Measurements from ENCODE around the gene EPS15. TPM values are rescaled to one million over a fixed set of nuclear protein-coding genes. Genes with fewer than 3 reads are reported as not detected.

The EPS15 gene
- total and polyA plus RNA-seq, 4 experiments from 2014 or later = 39.2 to 92.3 (median 77.6) TPM

DNA sequence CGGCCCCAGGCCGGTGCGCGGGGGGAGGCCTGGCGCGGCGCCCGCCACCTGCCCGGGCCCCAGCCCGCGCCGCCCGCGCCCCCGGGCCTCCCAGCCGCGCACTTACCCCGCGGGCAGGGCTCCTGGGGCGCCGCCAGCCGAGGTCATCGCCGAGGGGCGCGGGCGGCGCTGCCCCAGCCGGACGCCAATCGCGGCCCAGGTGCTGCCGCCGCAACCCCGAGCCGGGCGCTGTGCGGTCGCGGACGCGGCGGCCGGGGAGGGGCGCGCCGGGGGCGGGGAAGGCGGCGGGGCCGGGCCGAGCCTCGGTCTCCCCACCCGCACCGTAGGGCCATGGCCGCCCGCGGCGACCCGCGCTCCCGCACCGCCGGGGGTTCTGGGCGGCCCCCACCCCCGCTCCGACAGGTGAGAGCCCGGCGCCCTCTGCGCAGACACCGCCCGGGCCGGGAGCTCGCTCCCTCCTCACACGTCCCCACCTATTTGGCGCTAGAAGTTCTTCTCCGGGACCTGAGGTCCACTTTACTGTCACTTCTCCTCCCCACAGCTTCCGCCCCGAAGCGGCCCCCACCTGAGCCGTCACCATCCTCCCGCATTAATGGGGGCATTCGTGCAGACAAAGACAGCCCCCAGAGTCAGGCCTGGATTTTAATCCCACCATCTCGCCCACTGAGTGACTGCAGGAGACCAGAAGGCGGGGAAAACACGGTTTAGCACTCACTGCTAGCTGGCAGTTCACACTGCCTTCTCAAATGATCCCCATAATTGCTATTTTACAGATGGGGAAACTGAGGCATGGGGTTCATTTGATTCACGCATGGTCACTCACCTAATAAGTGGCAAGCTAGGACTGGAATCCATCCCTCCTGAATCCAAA, 188.5 kb downstream of the EPS15 start, which contains the start of gene TTC39A:
TTC39A (minus strand) TSS at position 232 of the 871 bp plus-strand sequence; CDS start at position 147, 85 bp downstream.
- H3K9me3 ChIP-seq (ENCODE audit: control insufficient read depth in 1 of 2, low read length in 2 of 2) = no peaks in the 10 kb centered on the region
- peaks cover 14% of the 10 kb centered on the region for H3K27me3 ChIP-seq (ENCODE audit: insufficient read depth, low read length)
- H3K27me3 Mint-ChIP-seq = peaks cover 19 to 27% of the 10 kb centered on the region in 2 donors
- no peak within 1 kb of the TSS for H3K27ac ChIP-seq (ENCODE audit: low read depth, low read length)
- H3K4me3 Mint-ChIP-seq = peak within 1 kb of the TSS; percentile 72 to 90 (median 84)
- H3K4me3 ChIP-seq (ENCODE audit: low read length in 2 of 2) = no peak within 1 kb of the TSS
- no peak for DNase-seq
- H3K9me3 Mint-ChIP-seq = peaks cover 0 to 3% (median 0%) of the 10 kb centered on the region in 8 donors
- H3K36me3 Mint-ChIP-seq = peaks cover 2% of the 10 kb centered on the region in 2 donors
- intact Hi-C loops (cut with micrococcal nuclease) = no loop called here
- H3K36me3 ChIP-seq (ENCODE audit: insufficient read depth, low read length) = no peaks in the 10 kb centered on the region
- H3K27ac Mint-ChIP-seq = peak within 1 kb of the TSS in 1 of 7 donors; percentile 64
- H3K4me1 Mint-ChIP-seq = peaks cover 3 to 13% (median 8%) of the 10 kb centered on the region in 4 donors
- CTCF ChIA-PET (ENCODE audit: partially characterized antibody) = no interaction called here
- peaks cover 5% of the 10 kb centered on the region for H3K4me1 ChIP-seq (ENCODE audit: insufficient read depth, low read length)
- POLR2A ChIA-PET (ENCODE audit: partially characterized antibody) = interaction anchor here (0.5 kb wide), 1 partner anchor 114 kb away, joined by 4 read pairs; no protein-coding TSS in a partner anchor

DNA sequence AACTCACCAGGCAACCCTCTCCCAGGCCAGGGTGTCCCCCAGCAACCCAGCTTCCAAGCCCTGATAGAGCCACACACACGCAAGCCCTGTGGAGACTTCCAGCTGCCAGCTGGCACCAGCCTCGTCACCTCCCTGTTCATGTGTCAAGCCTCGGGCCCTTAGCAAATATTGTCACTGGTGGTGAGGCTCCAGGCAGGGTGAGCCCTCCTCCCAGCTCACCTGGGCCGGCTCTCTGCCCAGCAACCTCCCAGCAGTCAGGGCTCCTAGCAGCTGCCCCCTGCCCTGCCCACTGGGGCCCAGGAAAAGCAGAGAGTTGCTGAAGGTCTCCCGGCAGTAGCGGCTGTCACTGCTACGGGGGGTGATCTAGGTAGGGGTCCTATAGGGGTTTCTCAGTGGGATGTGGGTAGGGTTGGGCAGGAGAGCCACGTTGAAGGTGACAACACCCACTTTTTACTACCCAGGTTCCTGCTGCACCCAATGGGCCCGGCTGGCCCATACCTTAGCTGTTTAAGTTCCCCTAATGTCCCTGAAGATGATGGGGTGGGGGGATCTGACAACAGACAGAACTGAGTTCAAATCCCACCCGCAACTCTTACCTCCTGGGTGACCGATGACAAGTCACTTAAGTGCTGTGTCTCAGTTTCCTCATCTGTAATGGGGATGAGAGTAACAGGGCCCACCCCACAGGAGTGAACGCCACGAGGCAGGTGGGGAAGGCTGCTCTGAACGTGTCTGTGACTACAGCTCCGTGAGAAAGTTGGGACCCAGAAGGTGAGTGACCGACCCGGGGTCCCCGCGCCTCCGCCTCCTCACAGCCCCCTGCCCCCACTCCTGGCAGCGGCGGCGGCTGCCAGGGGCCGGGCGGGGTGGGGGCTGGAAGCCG, 189.4 kb downstream of the EPS15 start:
- no peaks in the 10 kb centered on the region for H3K9me3 ChIP-seq (ENCODE audit: control insufficient read depth in 1 of 2, low read length in 2 of 2)
- Mint-ChIP-seq H3K27me3 (peaks cover 19 to 27% of the 10 kb centered on the region in 2 donors), H3K27ac (no peak overlapping the region), H3K4me1 (peaks cover 3 to 13% (median 8%) of the 10 kb centered on the region in 4 donors), H3K4me3 (peak overlapping the region; percentile 15 to 69 (median 50)), H3K9me3 (peaks cover 0 to 3% (median 0%) of the 10 kb centered on the region in 8 donors), H3K36me3 (peaks cover 2% of the 10 kb centered on the region in 2 donors)
- CTCF ChIA-PET (ENCODE audit: partially characterized antibody) = no interaction called here
- peaks cover 14% of the 10 kb centered on the region for H3K27me3 ChIP-seq (ENCODE audit: insufficient read depth, low read length)
- no peak for DNase-seq
- no peak overlapping the region for H3K27ac ChIP-seq (ENCODE audit: low read depth, low read length)
- peaks cover 5% of the 10 kb centered on the region for H3K4me1 ChIP-seq (ENCODE audit: insufficient read depth, low read length)
- H3K4me3 ChIP-seq (ENCODE audit: low read length in 2 of 2) = no peak overlapping the region
- no peaks in the 10 kb centered on the region for H3K36me3 ChIP-seq (ENCODE audit: insufficient read depth, low read length)
- POLR2A ChIA-PET (ENCODE audit: partially characterized antibody) = no interaction called here
- intact Hi-C loops (cut with micrococcal nuclease) = no loop called here

DNA sequence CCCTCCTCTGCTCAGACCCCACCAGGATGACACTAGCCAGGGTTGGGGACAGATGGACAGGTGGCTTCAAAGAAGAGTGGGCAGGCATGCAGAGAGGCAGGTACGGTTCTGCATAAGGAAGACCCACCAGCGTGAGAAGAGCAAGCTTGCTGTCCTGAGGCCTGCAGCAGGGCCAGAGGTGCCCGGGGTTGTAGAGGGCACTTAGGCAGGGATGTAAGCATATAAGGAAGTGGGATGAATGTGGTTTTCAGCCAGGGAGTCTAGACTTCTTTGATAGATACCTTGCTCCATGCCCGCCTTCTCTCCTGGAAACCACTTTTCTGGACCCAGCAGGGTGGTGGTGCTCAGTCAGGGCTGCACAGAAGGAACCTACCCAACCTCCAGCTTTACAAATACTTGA, 190.1 kb downstream of the EPS15 start:
- Mint-ChIP-seq H3K27me3 (peaks cover 19 to 27% of the 10 kb centered on the region in 2 donors), H3K9me3 (peaks cover 0 to 3% (median 0%) of the 10 kb centered on the region in 8 donors), H3K4me3 (peak overlapping the region in 6 of 8 donors; percentile 43 to 73 (median 58)), H3K27ac (no peak overlapping the region), H3K4me1 (peaks cover 3 to 13% (median 8%) of the 10 kb centered on the region in 4 donors), H3K36me3 (peaks cover 2% of the 10 kb centered on the region in 2 donors)
- Histone ChIP-seq H3K4me3 (ENCODE audit: low read length in 2 of 2) (no peak overlapping the region), H3K4me1 (ENCODE audit: insufficient read depth, low read length) (peaks cover 5% of the 10 kb centered on the region), H3K9me3 (ENCODE audit: control insufficient read depth in 1 of 2, low read length in 2 of 2) (no peaks in the 10 kb centered on the region), H3K27ac (ENCODE audit: low read depth, low read length) (no peak overlapping the region), H3K27me3 (ENCODE audit: insufficient read depth, low read length) (peaks cover 14% of the 10 kb centered on the region), H3K36me3 (ENCODE audit: insufficient read depth, low read length) (no peaks in the 10 kb centered on the region)
- no peak for DNase-seq
- intact Hi-C loops (cut with micrococcal nuclease) = no loop called here
- ChIA-PET POLR2A (ENCODE audit: partially characterized antibody) (no interaction called here), CTCF (ENCODE audit: partially characterized antibody) (no interaction called here)

- no peak overlapping the region for H3K27ac Mint-ChIP-seq
- Histone ChIP-seq H3K36me3 (ENCODE audit: insufficient read depth, low read length) (no peaks in the 10 kb centered on the region), H3K4me3 (ENCODE audit: low read length in 2 of 2) (no peak overlapping the region), H3K27me3 (ENCODE audit: insufficient read depth, low read length) (peaks cover 14% of the 10 kb centered on the region), H3K9me3 (ENCODE audit: control insufficient read depth in 1 of 2, low read length in 2 of 2) (no peaks in the 10 kb centered on the region), H3K4me1 (ENCODE audit: insufficient read depth, low read length) (peaks cover 5% of the 10 kb centered on the region), H3K27ac (ENCODE audit: low read depth, low read length) (no peak overlapping the region)
- H3K27me3 Mint-ChIP-seq = peaks cover 19 to 27% of the 10 kb centered on the region in 2 donors
- ChIA-PET POLR2A (ENCODE audit: partially characterized antibody) (no interaction called here), CTCF (ENCODE audit: partially characterized antibody) (no interaction called here)
- no peak for DNase-seq
- H3K9me3 Mint-ChIP-seq = peaks cover 0 to 3% (median 0%) of the 10 kb centered on the region in 8 donors
- no peak overlapping the region for H3K4me3 Mint-ChIP-seq
- H3K4me1 Mint-ChIP-seq = peaks cover 3 to 13% (median 8%) of the 10 kb centered on the region in 4 donors
- intact Hi-C loops (cut with micrococcal nuclease) = no loop called here
- H3K36me3 Mint-ChIP-seq = peaks cover 2% of the 10 kb centered on the region in 2 donors
These were observed 190.8 kb downstream of the EPS15 start for GRCh38 chr1:51328279-51328678.

DNA sequence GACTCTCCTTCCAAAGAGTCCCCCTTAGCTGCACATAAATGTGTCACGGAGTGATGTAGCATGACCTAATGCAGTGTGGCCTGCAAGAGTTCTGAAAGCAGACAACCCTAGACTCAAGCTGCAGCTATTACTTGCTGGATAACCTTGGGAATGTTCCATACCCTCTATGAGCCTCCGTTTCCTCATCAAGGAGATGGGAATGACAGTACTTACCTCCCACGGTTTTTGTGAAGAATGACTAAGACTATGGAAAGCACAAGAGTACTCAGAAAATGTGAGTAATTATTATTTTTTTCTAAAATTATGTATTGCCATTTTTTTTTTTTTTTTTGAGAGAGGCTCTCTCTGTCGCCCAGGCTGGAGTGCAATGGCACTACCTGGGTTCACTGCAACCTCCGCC, 191.7 kb downstream of the EPS15 start:
- Histone ChIP-seq H3K27me3 (ENCODE audit: insufficient read depth, low read length) (peaks cover 14% of the 10 kb centered on the region), H3K4me3 (ENCODE audit: low read length in 2 of 2) (no peak overlapping the region), H3K36me3 (ENCODE audit: insufficient read depth, low read length) (no peaks in the 10 kb centered on the region), H3K4me1 (ENCODE audit: insufficient read depth, low read length) (peaks cover 5% of the 10 kb centered on the region), H3K27ac (ENCODE audit: low read depth, low read length) (no peak overlapping the region), H3K9me3 (ENCODE audit: control insufficient read depth in 1 of 2, low read length in 2 of 2) (no peaks in the 10 kb centered on the region)
- intact Hi-C loops (cut with micrococcal nuclease) = no loop called here
- H3K27me3 Mint-ChIP-seq = peaks cover 19 to 27% of the 10 kb centered on the region in 2 donors
- POLR2A ChIA-PET (ENCODE audit: partially characterized antibody) = no interaction called here
- H3K27ac Mint-ChIP-seq = no peak overlapping the region
- peaks cover 3 to 13% (median 8%) of the 10 kb centered on the region in 4 donors for H3K4me1 Mint-ChIP-seq
- CTCF ChIA-PET (ENCODE audit: partially characterized antibody) = no interaction called here
- no peak for DNase-seq
- no peak overlapping the region for H3K4me3 Mint-ChIP-seq
- H3K36me3 Mint-ChIP-seq = peaks cover 2% of the 10 kb centered on the region in 2 donors
- peaks cover 0 to 3% (median 0%) of the 10 kb centered on the region in 8 donors for H3K9me3 Mint-ChIP-seq

- peaks cover 3 to 13% (median 8%) of the 10 kb centered on the region in 4 donors for H3K4me1 Mint-ChIP-seq
- CTCF ChIA-PET (ENCODE audit: partially characterized antibody) = no interaction called here
- intact Hi-C loops (cut with micrococcal nuclease) = no loop called here
- Histone ChIP-seq H3K27me3 (ENCODE audit: insufficient read depth, low read length) (peaks cover 14% of the 10 kb centered on the region), H3K4me3 (ENCODE audit: low read length in 2 of 2) (no peak overlapping the region), H3K36me3 (ENCODE audit: insufficient read depth, low read length) (no peaks in the 10 kb centered on the region), H3K4me1 (ENCODE audit: insufficient read depth, low read length) (peaks cover 5% of the 10 kb centered on the region), H3K9me3 (ENCODE audit: control insufficient read depth in 1 of 2, low read length in 2 of 2) (no peaks in the 10 kb centered on the region), H3K27ac (ENCODE audit: low read depth, low read length) (no peak overlapping the region)
- peaks cover 0 to 3% (median 0%) of the 10 kb centered on the region in 8 donors for H3K9me3 Mint-ChIP-seq
- H3K36me3 Mint-ChIP-seq = peaks cover 2% of the 10 kb centered on the region in 2 donors
- POLR2A ChIA-PET (ENCODE audit: partially characterized antibody) = no interaction called here
- H3K27me3 Mint-ChIP-seq = peaks cover 19 to 26% of the 10 kb centered on the region in 2 donors
- H3K4me3 Mint-ChIP-seq = no peak overlapping the region
- DNase-seq = no peak
- no peak overlapping the region for H3K27ac Mint-ChIP-seq
These were observed 192.2 kb downstream of the EPS15 start for GRCh38 chr1:51326839-51327238.
